Testis (tissue), 3 donors: ENCODE results near the gene XYLT1. TPM values are rescaled to one million over a fixed set of nuclear protein-coding genes. Genes with fewer than 3 reads are reported as not detected.

ENCODE experiments used
- DNase-seq: peaks from one replicate; pipeline ENCODE4 v3.0.0-alpha.2; 2019
- H3K27ac ChIP-seq, 2 donors: fragments of 200-600 bp; sonication (generic); one replicate each; pipeline ENCODE4 v1.5.1; 2019
- H3K27me3 ChIP-seq: fragments of 200-600 bp; sonication (generic); one replicate; pipeline ENCODE4 v1.5.1; 2019
- H3K36me3 ChIP-seq: fragments of 200-600 bp; sonication (generic); one replicate; pipeline ENCODE4 v1.5.1; 2017; ENCODE audit warnings: low read depth; ENCODE audit errors: missing control alignments
- H3K4me1 ChIP-seq: fragments of 200-600 bp; sonication (generic); one replicate; pipeline ENCODE4 v1.5.1; 2019
- H3K4me3 ChIP-seq, 2 donors: fragments of 200-600 bp; sonication (generic); one replicate each; pipeline ENCODE4 v1.5.1; 2017 to 2019
- H3K9me3 ChIP-seq: fragments of 200-600 bp; sonication (generic); one replicate; pipeline ENCODE4 v1.5.1; 2017
- CTCF ChIP-seq, 3 experiments: fragments of 450-650 bp in 2 of 3; fragments of 200-600 bp in 1 of 3; sonication (generic) in 1 of 3; IDR thresholded peaks; one replicate each; pipeline ENCODE4 v1.5.1; 2016 to 2019; ENCODE audit warnings: antibody characterized with exemption in 3 of 3, mild to moderate bottlenecking in 2 of 3, moderate library complexity in 1 of 3
- POLR2A ChIP-seq: fragments of 450-650 bp; IDR thresholded peaks from one replicate; pipeline ENCODE4 v1.6.1; 2017; ENCODE audit warnings: antibody characterized with exemption, mild to moderate bottlenecking, moderate library complexity
- WGBS, 2 donors: methylation state at CpG; one replicate each; pipeline ENCODE4 v1.1.5; 2018; 5-methylcytosine and 5-hydroxymethylcytosine counted together
- intact Hi-C: fragments of 100-400 bp; cut with DNase I; formaldehyde crosslinking; loops from one replicate; pipeline ENCODE4 v1.15.1; 2023; ENCODE audit warnings: low total_unique reads
- polyA plus RNA-seq: library from polyadenylated mRNA; stranded (reverse); fragments of 350-450 nt; fragmentation: Illumina TruSeq; extraction: RNeasy Lipid Tissue Mini Kit (QIAGEN cat#74804); gene quantifications from one replicate; pipeline ENCODE4 v1.2.3, GENCODE V29; 2014; ENCODE audit warnings: low read depth, low replicate concordance; ENCODE audit not compliant: insufficient read depth
- total RNA-seq, 2 donors: library from RNA; depleted of rRNA; stranded (reverse); fragments of >200 nt; gene quantifications; one replicate each; pipeline ENCODE4 v1.2.3, GENCODE V29; 2016

XYLT1 gene
- total and polyA plus RNA-seq, 3 donors from 2014 or later = 6.5 to 20.7 (median 13.6) TPM

GRCh38 chr16:17321824-17322223 is 148.9 kb downstream of the XYLT1 start:
- Histone ChIP-seq H3K9me3 (no peaks in the 10 kb centered on the region), H3K27ac (no peak overlapping the region), H3K36me3 (no peaks in the 10 kb centered on the region), H3K4me3 (no peak overlapping the region), H3K4me1 (peaks cover 5% of the 10 kb centered on the region), H3K27me3 (no peaks in the 10 kb centered on the region)
- DNase-seq = no peak
- 87 to 89% methylated on average over 6 of the region's 6 CpGs for WGBS, 2 donors
- no peak for TF ChIP-seq CTCF (IDR thresholded peaks at IDR 0.05)
- no peak for TF ChIP-seq POLR2A
- intact Hi-C loops = no loop called here

GRCh38 chr16:17320009-17320408 is 150.8 kb downstream of the XYLT1 start:
- Histone ChIP-seq H3K9me3 (no peaks in the 10 kb centered on the region), H3K36me3 (no peaks in the 10 kb centered on the region), H3K27ac (peak overlapping the region in 1 of 2 donors; percentile 62), H3K27me3 (no peaks in the 10 kb centered on the region), H3K4me1 (peaks cover 8% of the 10 kb centered on the region), H3K4me3 (no peak overlapping the region)
- no peak for DNase-seq
- WGBS, 2 donors = 76 to 81% methylated on average over 3 of the region's 3 CpGs
- intact Hi-C loops = no loop called here
- TF ChIP-seq CTCF (IDR thresholded peaks at IDR 0.05) = no peak
- TF ChIP-seq POLR2A = no peak

- intact Hi-C loops = no loop called here
- TF ChIP-seq CTCF (IDR thresholded peaks at IDR 0.05) = no peak
- TF ChIP-seq POLR2A = no peak
- Histone ChIP-seq H3K36me3 (no peaks in the 10 kb centered on the region), H3K27ac (peak overlapping the region; percentile 7 to 62), H3K4me3 (no peak overlapping the region), H3K27me3 (no peaks in the 10 kb centered on the region), H3K4me1 (peaks cover 16% of the 10 kb centered on the region), H3K9me3 (no peaks in the 10 kb centered on the region)
- DNase-seq = peak; percentile 59
- WGBS, 2 donors = 51 to 54% methylated on average over 5 of the region's 5 CpGs
Observed at GRCh38 chr16:17318238-17318637, 152.5 kb downstream of the XYLT1 start.

- TF ChIP-seq CTCF (IDR thresholded peaks at IDR 0.05) (no peak), POLR2A (no peak)
- intact Hi-C loops = no loop called here
- Histone ChIP-seq H3K27ac (peak overlapping the region; percentile 7 to 82), H3K27me3 (no peaks in the 10 kb centered on the region), H3K36me3 (no peaks in the 10 kb centered on the region), H3K9me3 (no peaks in the 10 kb centered on the region), H3K4me3 (no peak overlapping the region), H3K4me1 (peaks cover 24% of the 10 kb centered on the region)
- 82 to 95% methylated on average over 4 of the region's 4 CpGs for WGBS, 2 donors
- no peak for DNase-seq
Observed at GRCh38 chr16:17316005-17316404, 154.8 kb downstream of the XYLT1 start.

- no peaks in the 10 kb centered on the region for H3K9me3 ChIP-seq
- 40 to 72% methylated on average over 6 to 7 of the region's 7 CpGs for WGBS, 2 donors
- H3K27me3 ChIP-seq = no peaks in the 10 kb centered on the region
- H3K4me3 ChIP-seq = no peak overlapping the region
- no peak for TF ChIP-seq POLR2A
- TF ChIP-seq CTCF (IDR thresholded peaks at IDR 0.05) = no peak
- peaks cover 24% of the 10 kb centered on the region for H3K4me1 ChIP-seq
- intact Hi-C loops = no loop called here
- DNase-seq = no peak
- no peaks in the 10 kb centered on the region for H3K36me3 ChIP-seq
- H3K27ac ChIP-seq = peak overlapping the region; percentile 57 to 82
Observed at GRCh38 chr16:17313793-17314547, 156.8 kb downstream of the XYLT1 start.
